ENCODE data around the gene AASDH.
"Not testable (repeated sequence)": the region's sequence is repeated elsewhere in the genome, so short reads cannot be mapped to it uniquely, and the experiment has no call there.

Gene AASDH

GRCh38 chr4:56371426-56372220 lies 15.7 kb downstream of the AASDH start:
- Histone ChIP-seq H3K9me3 (ENCODE audit: control insufficient read depth, insufficient read depth, low read length) (no peaks in the 10 kb centered on the region), H3K4me1 (ENCODE audit: insufficient read depth, low read length) (no peaks in the 10 kb centered on the region), H3K9ac (ENCODE audit: low read depth, low read length) (no peak overlapping the region), H3K36me3 (ENCODE audit: insufficient read depth, low read length) (no peaks in the 10 kb centered on the region)

GRCh38 chr4:56370377-56370776 lies 16.9 kb downstream of the AASDH start:
- Histone ChIP-seq H3K9me3 (ENCODE audit: control insufficient read depth, insufficient read depth, low read length) (no peaks in the 10 kb centered on the region), H3K36me3 (ENCODE audit: insufficient read depth, low read length) (no peaks in the 10 kb centered on the region), H3K4me1 (ENCODE audit: insufficient read depth, low read length) (no peaks in the 10 kb centered on the region), H3K9ac (ENCODE audit: low read depth, low read length) (no peak overlapping the region)

DNA sequence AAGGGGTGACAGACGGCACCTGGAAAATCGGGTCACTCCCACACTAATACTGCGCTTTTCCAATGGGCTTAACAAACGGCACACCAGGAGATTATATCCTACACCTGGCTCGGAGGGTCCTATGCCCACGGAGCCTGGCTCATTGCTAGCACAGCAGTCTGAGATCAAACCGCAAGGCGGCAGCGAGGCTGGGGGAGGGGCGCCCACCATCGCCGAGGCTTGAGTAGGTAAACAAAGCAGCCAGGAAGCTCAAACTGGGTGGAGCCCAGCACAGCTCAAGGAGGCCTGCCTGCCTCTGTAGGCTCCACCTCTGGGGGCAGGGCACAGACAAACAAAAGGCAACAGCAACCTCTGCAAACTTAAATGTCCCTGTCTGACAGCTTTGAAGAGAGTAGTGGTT lies 24.3 kb downstream of the AASDH start:
- H3K9me3 ChIP-seq (ENCODE audit: control insufficient read depth, insufficient read depth, low read length); H3K4me1 ChIP-seq (ENCODE audit: insufficient read depth, low read length); H3K9ac ChIP-seq (ENCODE audit: low read depth, low read length); H3K36me3 ChIP-seq (ENCODE audit: insufficient read depth, low read length): not testable (repeated sequence)

GRCh38 chr4:56360071-56360470 lies 27.2 kb downstream of the AASDH start:
- Histone ChIP-seq H3K4me1 (ENCODE audit: insufficient read depth, low read length) (no peaks in the 10 kb centered on the region), H3K9ac (ENCODE audit: low read depth, low read length) (no peak overlapping the region), H3K9me3 (ENCODE audit: control insufficient read depth, insufficient read depth, low read length) (0 out of 2 replicates have a peak, but pooled peaks cover 8% of the 10 kb centered on the region), H3K36me3 (ENCODE audit: insufficient read depth, low read length) (0 out of 2 replicates have a peak, but pooled peaks cover 2% of the 10 kb centered on the region)

- 0 out of 2 replicates have a peak, but pooled peaks cover 5% of the 10 kb centered on the region for H3K9me3 ChIP-seq (ENCODE audit: control insufficient read depth, insufficient read depth, low read length)
- H3K36me3 ChIP-seq (ENCODE audit: insufficient read depth, low read length), result 0 out of 2 replicates have a peak, but pooled peaks cover 3% of the 10 kb centered on the region
- no peak overlapping the region for H3K9ac ChIP-seq (ENCODE audit: low read depth, low read length)
- H3K4me1 ChIP-seq (ENCODE audit: insufficient read depth, low read length), result no peaks in the 10 kb centered on the region
Observed at GRCh38 chr4:56356650-56357049, 30.6 kb downstream of the AASDH start.

GRCh38 chr4:56348576-56348975 lies 38.7 kb downstream of the AASDH start:
- H3K9ac ChIP-seq (ENCODE audit: low read depth, low read length), result no peak overlapping the region
- H3K36me3 ChIP-seq (ENCODE audit: insufficient read depth, low read length), result peaks cover 4% of the 10 kb centered on the region; the same call in 1 of the 2 replicates
- peaks cover 3% of the 10 kb centered on the region; the same call in 1 of the 2 replicates for H3K4me1 ChIP-seq (ENCODE audit: insufficient read depth, low read length)
- no peaks in the 10 kb centered on the region for H3K9me3 ChIP-seq (ENCODE audit: control insufficient read depth, insufficient read depth, low read length)

DNA sequence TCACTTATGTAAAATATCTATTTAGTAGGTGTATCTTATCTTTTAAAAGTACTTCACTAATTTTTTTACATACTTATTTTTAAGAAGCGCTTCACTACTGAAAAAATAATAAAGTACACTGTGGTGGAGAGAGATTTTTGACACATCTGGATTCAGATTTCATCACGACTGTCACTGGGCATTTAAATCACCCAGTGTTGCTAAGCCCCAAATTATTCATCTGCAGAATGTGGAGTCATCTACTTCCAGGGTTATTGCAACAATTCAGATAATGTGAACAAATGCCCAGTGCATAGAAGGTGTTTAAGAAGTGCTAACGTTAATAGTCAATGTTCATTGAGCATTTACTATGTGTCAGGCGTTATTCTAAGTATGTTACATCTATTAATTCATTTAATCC lies 41.8 kb downstream of the AASDH start:
- Histone ChIP-seq H3K9ac (ENCODE audit: low read depth, low read length) (no peak overlapping the region), H3K36me3 (ENCODE audit: insufficient read depth, low read length) (peaks cover 4% of the 10 kb centered on the region; the same call in 1 of the 2 replicates), H3K4me1 (ENCODE audit: insufficient read depth, low read length) (peaks cover 3% of the 10 kb centered on the region; the same call in 1 of the 2 replicates), H3K9me3 (ENCODE audit: control insufficient read depth, insufficient read depth, low read length) (no peaks in the 10 kb centered on the region; the same call in 1 of the 2 replicates)

GRCh38 chr4:56342746-56343145 lies 44.5 kb downstream of the AASDH start:
- Histone ChIP-seq H3K9ac (ENCODE audit: low read depth, low read length) (no peak overlapping the region), H3K4me1 (ENCODE audit: insufficient read depth, low read length) (no peaks in the 10 kb centered on the region), H3K36me3 (ENCODE audit: insufficient read depth, low read length) (peaks cover 4% of the 10 kb centered on the region; the same call in 1 of the 2 replicates), H3K9me3 (ENCODE audit: control insufficient read depth, insufficient read depth, low read length) (peaks cover 7% of the 10 kb centered on the region)

GRCh38 chr4:56330691-56331090 lies 56.6 kb downstream of the AASDH start:
- no peaks in the 10 kb centered on the region for H3K9me3 ChIP-seq (ENCODE audit: control insufficient read depth, insufficient read depth, low read length)
- H3K36me3 ChIP-seq (ENCODE audit: insufficient read depth, low read length), result no peaks in the 10 kb centered on the region
- H3K4me1 ChIP-seq (ENCODE audit: insufficient read depth, low read length), result no peaks in the 10 kb centered on the region
- H3K9ac ChIP-seq (ENCODE audit: low read depth, low read length), result no peak overlapping the region

DNA sequence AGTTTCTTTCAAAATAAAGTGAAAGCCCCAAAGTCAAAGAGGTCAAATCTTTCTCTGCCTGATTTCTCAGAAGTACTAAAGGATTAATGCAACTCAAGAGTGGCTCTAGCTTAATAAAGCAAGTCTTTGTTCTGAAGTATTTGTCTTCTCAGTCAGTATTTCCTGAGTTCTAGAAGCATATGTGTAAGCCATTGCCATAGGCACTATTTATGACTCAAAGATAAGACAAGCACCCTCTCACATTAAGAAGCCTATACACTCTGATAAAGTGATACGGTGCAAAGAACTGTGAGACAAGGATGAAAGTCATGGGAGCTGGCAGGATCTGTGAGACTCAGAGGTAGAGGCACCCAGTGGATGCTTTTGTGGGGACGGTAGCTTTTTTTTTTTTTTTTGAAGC lies 60.9 kb downstream of the AASDH start:
- Histone ChIP-seq H3K4me1 (ENCODE audit: insufficient read depth, low read length) (no peaks in the 10 kb centered on the region), H3K9ac (ENCODE audit: low read depth, low read length) (no peak overlapping the region), H3K36me3 (ENCODE audit: insufficient read depth, low read length) (no peaks in the 10 kb centered on the region), H3K9me3 (ENCODE audit: control insufficient read depth, insufficient read depth, low read length) (no peaks in the 10 kb centered on the region)

- no peaks in the 10 kb centered on the region for H3K9me3 ChIP-seq (ENCODE audit: control insufficient read depth, insufficient read depth, low read length)
- H3K9ac ChIP-seq (ENCODE audit: low read depth, low read length), result no peak overlapping the region
- H3K36me3 ChIP-seq (ENCODE audit: insufficient read depth, low read length), result no peaks in the 10 kb centered on the region
- H3K4me1 ChIP-seq (ENCODE audit: insufficient read depth, low read length), result no peaks in the 10 kb centered on the region
Observed at GRCh38 chr4:56324011-56324610, 63.2 kb downstream of the AASDH start.

- no peaks in the 10 kb centered on the region for H3K9me3 ChIP-seq (ENCODE audit: control insufficient read depth, insufficient read depth, low read length)
- no peaks in the 10 kb centered on the region for H3K36me3 ChIP-seq (ENCODE audit: insufficient read depth, low read length)
- H3K9ac ChIP-seq (ENCODE audit: low read depth, low read length), result no peak overlapping the region
- H3K4me1 ChIP-seq (ENCODE audit: insufficient read depth, low read length), result no peaks in the 10 kb centered on the region
Observed at GRCh38 chr4:56323327-56323726, 64.0 kb downstream of the AASDH start.

DNA sequence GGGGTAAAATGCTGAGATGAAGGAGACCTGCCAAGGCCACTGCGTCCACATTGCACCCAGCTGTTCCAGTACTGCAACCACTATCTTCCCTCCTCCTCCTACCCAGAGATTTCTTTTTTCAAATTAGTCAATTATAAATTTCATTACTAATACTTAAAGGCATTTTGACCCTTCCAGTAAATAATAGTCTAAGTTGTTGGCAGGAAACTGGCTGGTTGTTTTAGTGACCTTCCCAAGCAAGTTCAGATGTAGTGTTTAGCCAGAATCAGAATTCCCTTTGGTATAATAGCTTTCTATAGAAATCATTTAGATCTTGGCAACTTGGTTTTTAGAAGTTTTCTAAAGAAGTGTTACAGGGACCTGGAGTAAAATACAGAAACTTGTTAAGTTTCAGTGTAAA lies 66.0 kb downstream of the AASDH start:
- Histone ChIP-seq H3K36me3 (ENCODE audit: insufficient read depth, low read length) (no peaks in the 10 kb centered on the region), H3K9ac (ENCODE audit: low read depth, low read length) (no peak overlapping the region), H3K9me3 (ENCODE audit: control insufficient read depth, insufficient read depth, low read length) (no peaks in the 10 kb centered on the region), H3K4me1 (ENCODE audit: insufficient read depth, low read length) (no peaks in the 10 kb centered on the region)

DNA sequence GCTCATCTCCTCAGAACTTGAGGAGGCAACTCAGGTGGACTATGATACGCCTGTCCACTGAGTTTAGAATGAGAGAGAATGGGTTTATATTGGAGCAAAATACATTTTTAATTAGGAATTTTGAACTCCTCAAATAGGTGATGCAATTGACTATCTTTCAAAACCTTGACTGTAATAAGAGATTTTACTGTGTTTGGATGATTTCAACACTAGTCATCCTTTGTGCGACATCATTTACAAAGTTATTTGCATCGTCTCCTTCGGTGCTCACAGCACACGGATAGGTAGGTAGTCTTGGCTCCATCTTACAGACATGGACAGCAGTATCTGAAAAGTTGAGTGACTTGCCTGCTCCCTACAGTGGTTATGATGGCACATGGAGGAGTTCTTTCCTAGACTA lies 67.0 kb downstream of the AASDH start:
- H3K9ac ChIP-seq (ENCODE audit: low read depth, low read length), result no peak overlapping the region
- no peaks in the 10 kb centered on the region for H3K9me3 ChIP-seq (ENCODE audit: control insufficient read depth, insufficient read depth, low read length)
- H3K4me1 ChIP-seq (ENCODE audit: insufficient read depth, low read length), result no peaks in the 10 kb centered on the region
- no peaks in the 10 kb centered on the region for H3K36me3 ChIP-seq (ENCODE audit: insufficient read depth, low read length)

GRCh38 chr4:56318555-56318954 lies 68.7 kb downstream of the AASDH start:
- H3K36me3 ChIP-seq (ENCODE audit: insufficient read depth, low read length), result no peaks in the 10 kb centered on the region
- H3K9me3 ChIP-seq (ENCODE audit: control insufficient read depth, insufficient read depth, low read length), result no peaks in the 10 kb centered on the region
- no peaks in the 10 kb centered on the region for H3K4me1 ChIP-seq (ENCODE audit: insufficient read depth, low read length)
- no peak overlapping the region for H3K9ac ChIP-seq (ENCODE audit: low read depth, low read length)

Measured in ES-I3 (cell line).